SW 1271 (cell line): Measurements from ENCODE around the gene ALAS1.
"Not testable (repeated sequence)": the region's sequence is repeated elsewhere in the genome, so short reads cannot be mapped to it uniquely, and the experiment has no call there.

ENCODE experiments used
- DNase-seq, 2 experiments: peaks; one replicate each; lab custom pipeline; 2025; lab: John Stamatoyannopoulos, UW

The ALAS1 gene

GRCh38 chr3:52197842-52198625, at the start of gene ALAS1:
Gene ALAS1, plus strand, starts transcription at chr3:52198160. Its CDS starts 1,082 bp downstream, at chr3:52199242.
- peak; percentile 16 to 77 for DNase-seq

- no peak for DNase-seq
These were observed 48.9 kb upstream of the ALAS1 start for GRCh38 chr3:52149021-52149420.

- DNase-seq, result no peak
These were observed 48.2 kb upstream of the ALAS1 start for GRCh38 chr3:52149726-52150125.

GRCh38 chr3:52150357-52150756, 47.6 kb upstream of the ALAS1 start:
- DNase-seq, result no peak

GRCh38 chr3:52150860-52151259, 47.1 kb upstream of the ALAS1 start:
- no peak for DNase-seq

GRCh38 chr3:52151991-52152390, 46.0 kb upstream of the ALAS1 start:
- DNase-seq, result not testable (repeated sequence)

GRCh38 chr3:52153389-52154096, 44.4 kb upstream of the ALAS1 start:
- DNase-seq, result peak in 1 of 2 experiments; percentile 53

- DNase-seq, result peak; percentile 89 to 93
These were observed 43.5 kb upstream of the ALAS1 start, which contains the start of gene POC1A for GRCh38 chr3:52154135-52155094. Gene POC1A, minus strand, starts transcription at chr3:52154423. Its CDS starts 51 bp downstream, at chr3:52154372.

- DNase-seq, result no peak
These were observed 42.0 kb upstream of the ALAS1 start for GRCh38 chr3:52155912-52156311.

- no peak for DNase-seq
These were observed 38.5 kb upstream of the ALAS1 start for GRCh38 chr3:52159503-52159902.

GRCh38 chr3:52162250-52162872, 35.6 kb upstream of the ALAS1 start:
- DNase-seq, result no peak

GRCh38 chr3:52167240-52167639, 30.7 kb upstream of the ALAS1 start:
- DNase-seq, result no peak

- not testable (repeated sequence) for DNase-seq
These were observed 27.7 kb upstream of the ALAS1 start for GRCh38 chr3:52170217-52170616.

- no peak for DNase-seq
These were observed 26.3 kb upstream of the ALAS1 start for GRCh38 chr3:52171514-52172261.

GRCh38 chr3:52172262-52172757, 25.6 kb upstream of the ALAS1 start:
- no peak for DNase-seq

GRCh38 chr3:52173101-52173500, 24.9 kb upstream of the ALAS1 start:
- DNase-seq, result no peak

- DNase-seq, result no peak
These were observed 23.1 kb upstream of the ALAS1 start for GRCh38 chr3:52174896-52175295.

GRCh38 chr3:52175416-52176179, 22.4 kb upstream of the ALAS1 start:
- DNase-seq, result no peak

- DNase-seq, result no peak
These were observed 21.7 kb upstream of the ALAS1 start for GRCh38 chr3:52176180-52176752.
